GM12878 (cell line): ENCODE measurements around the gene DEFB110.

Experiments
- EP300 ChIP-seq, 2 experiments: fragments of 150-350 bp in 1 of 2; IDR thresholded peaks; 2 replicates each; pipeline ENCODE4 v1.6.1; 2011 to 2012; ENCODE audit warnings: low read depth in 2 of 2, low read length in 2 of 2, borderline replicate concordance in 1 of 2, improper control_type of control experiment in 1 of 2, inconsistent platforms in 1 of 2; ENCODE audit not compliant: control insufficient read depth in 1 of 2
- IKZF2 ChIP-seq, 2 experiments: fragments of 450-650 bp; IDR thresholded peaks; 2 replicates each; pipeline ENCODE4 v1.6.1; 2017; ENCODE audit warnings: mild to moderate bottlenecking in 2 of 2, moderate library complexity in 2 of 2
- RAD51 ChIP-seq: fragments of 450-650 bp; IDR thresholded peaks from 2 replicates; pipeline ENCODE4 v1.6.1; 2016; ENCODE audit warnings: moderate library complexity, mild to moderate bottlenecking, inconsistent platforms
- SIN3A ChIP-seq: IDR thresholded peaks from 2 replicates; pipeline ENCODE4 v1.6.1; 2012; ENCODE audit warnings: low read depth, low read length, improper control_type of control experiment

- TF ChIP-seq RAD51 (no peak), EP300 (IDR thresholded peaks at IDR 0.05; ENCODE audit: borderline replicate concordance in 1 of 2, control insufficient read depth in 1 of 2, low read depth in 2 of 2, low read length in 2 of 2) (no peak), SIN3A (no peak), IKZF2 (IDR thresholded peaks at IDR 0.05) (no peak)
These were observed 35.2 kb downstream of the DEFB110 start for GRCh38 chr6:49986551-49986950.
